8988T (cell line): ENCODE measurements around the gene B4GALNT3.

Experiments
- DNase-seq: peaks from one replicate; pipeline ENCODE4 v3.0.0; 2011

The B4GALNT3 gene

GRCh38 chr12:578748-579419, 119.1 kb downstream of the B4GALNT3 start:
- no peak for DNase-seq

- no peak for DNase-seq
Observed at GRCh38 chr12:579420-580110, 119.8 kb downstream of the B4GALNT3 start.

GRCh38 chr12:580813-581212, 121.1 kb downstream of the B4GALNT3 start:
- no peak for DNase-seq

GRCh38 chr12:581321-581720, 121.6 kb downstream of the B4GALNT3 start:
- no peak for DNase-seq

- no peak for DNase-seq
Observed at GRCh38 chr12:581746-582145, 122.0 kb downstream of the B4GALNT3 start.

GRCh38 chr12:583251-583869, 123.6 kb downstream of the B4GALNT3 start:
- DNase-seq, result no peak

- DNase-seq, result no peak
Observed at GRCh38 chr12:585062-586061, 125.6 kb downstream of the B4GALNT3 start.

GRCh38 chr12:586318-587071, 126.8 kb downstream of the B4GALNT3 start:
- no peak for DNase-seq

- DNase-seq, result no peak
Observed at GRCh38 chr12:587132-588023, 127.6 kb downstream of the B4GALNT3 start.

GRCh38 chr12:588024-588322, 128.2 kb downstream of the B4GALNT3 start:
- no peak for DNase-seq

- no peak for DNase-seq
Observed at GRCh38 chr12:588646-589045, 128.9 kb downstream of the B4GALNT3 start.

- no peak for DNase-seq
Observed at GRCh38 chr12:590206-590750, 130.5 kb downstream of the B4GALNT3 start.

GRCh38 chr12:591167-592023, 131.7 kb downstream of the B4GALNT3 start:
- no peak for DNase-seq

GRCh38 chr12:592024-592505, 132.3 kb downstream of the B4GALNT3 start:
- DNase-seq, result no peak

- DNase-seq, result no peak
Observed at GRCh38 chr12:593396-594270, 133.9 kb downstream of the B4GALNT3 start.

GRCh38 chr12:597926-598568, 138.3 kb downstream of the B4GALNT3 start:
- DNase-seq, result no peak

GRCh38 chr12:599756-600155, 140.0 kb downstream of the B4GALNT3 start:
- no peak for DNase-seq
